Skeletal muscle tissue (tissue), 4 donors: ENCODE data around the gene GRPEL1. TPM values are rescaled to one million over a fixed set of nuclear protein-coding genes. Genes with fewer than 3 reads are reported as not detected.

Experiments
- H3K27ac ChIP-seq: one replicate; pipeline ENCODE4 v1.7.0; 2013; ENCODE audit warnings: mild to moderate bottlenecking, low read depth, low read length, inconsistent platforms
- H3K27me3 ChIP-seq, 3 donors: one replicate each; pipeline ENCODE4 v1.7.0; 2013; ENCODE audit warnings: low read length in 3 of 3; ENCODE audit not compliant: control insufficient read depth in 3 of 3, insufficient read depth in 3 of 3
- H3K36me3 ChIP-seq, 3 donors: one replicate each; pipeline ENCODE4 v1.7.0; 2013; ENCODE audit warnings: low read length in 3 of 3; ENCODE audit not compliant: control insufficient read depth in 3 of 3, insufficient read depth in 3 of 3
- H3K4me1 ChIP-seq, 3 donors: one replicate each; pipeline ENCODE4 v1.7.0; 2013; ENCODE audit warnings: low read length in 3 of 3, mild to moderate bottlenecking in 3 of 3; ENCODE audit not compliant: control insufficient read depth in 3 of 3, insufficient read depth in 3 of 3
- H3K4me3 ChIP-seq, 3 donors: one replicate each; pipeline ENCODE4 v1.7.0; 2013; ENCODE audit warnings: low read length in 3 of 3
- H3K9ac ChIP-seq, 3 donors: one replicate each; pipeline ENCODE4 v1.7.0; 2013; ENCODE audit warnings: low read length in 3 of 3, mild to moderate bottlenecking in 3 of 3, moderate library complexity in 2 of 3, low read depth in 1 of 3
- H3K9me3 ChIP-seq, 3 donors: one replicate each; pipeline ENCODE4 v1.7.0; 2013; ENCODE audit warnings: low read length in 3 of 3; ENCODE audit not compliant: control insufficient read depth in 3 of 3
- total RNA-seq: library from RNA; depleted of rRNA; stranded (reverse); fragments of >200 nt; gene quantifications from one replicate; pipeline ENCODE4 v1.2.3, GENCODE V29; 2014
- donor health status: Osteomylitis.

Gene GRPEL1
- total RNA-seq, 1 donor from 2014 or later = 19.3 TPM

- Histone ChIP-seq H3K9ac (no peak overlapping the region), H3K27ac (no peak overlapping the region), H3K36me3 (peaks cover 27 to 61% (median 55%) of the 10 kb centered on the region in 3 donors)
These were observed 48.5 kb downstream of the GRPEL1 start for GRCh38 chr4:7019367-7019766.

GRCh38 chr4:7018281-7018680, 49.6 kb downstream of the GRPEL1 start:
- no peaks in the 10 kb centered on the region for H3K9me3 ChIP-seq

More at GRCh38 chr4:7019367-7019766, 48.5 kb downstream of the GRPEL1 start:
- Histone ChIP-seq H3K9me3 (no peaks in the 10 kb centered on the region), H3K27me3 (no peaks in the 10 kb centered on the region), H3K4me3 (no peak overlapping the region), H3K4me1 (peaks cover 0 to 10% (median 4%) of the 10 kb centered on the region in 3 donors)

DNA sequence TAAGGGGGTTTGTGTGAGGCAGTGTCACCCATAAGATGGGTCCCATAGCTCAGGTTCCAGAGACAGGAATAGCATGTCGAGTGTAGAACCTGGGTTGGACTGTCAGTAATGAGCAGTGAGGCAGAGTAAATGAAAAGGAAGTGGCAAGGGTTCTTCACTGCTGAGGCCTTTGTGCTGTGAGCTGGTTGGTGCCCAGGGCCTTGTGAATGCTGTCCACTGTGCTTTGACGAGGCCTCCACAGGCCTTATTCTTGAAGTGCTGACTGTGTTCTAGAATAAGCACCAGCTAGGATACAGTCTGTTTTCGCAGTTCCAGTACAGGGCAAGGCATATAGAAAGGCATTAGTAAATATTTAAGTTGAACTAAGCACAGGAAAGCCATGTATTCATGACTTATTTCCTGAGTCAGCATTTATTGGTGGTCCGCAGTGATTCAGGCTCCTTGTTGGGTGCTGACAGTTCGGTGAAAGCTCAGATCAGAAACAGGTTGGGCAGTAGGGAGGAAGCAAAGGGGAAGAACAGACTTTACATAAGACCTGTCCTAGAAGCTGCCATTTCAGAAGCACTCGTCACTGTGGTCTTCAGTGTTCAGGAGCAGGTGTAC, 50.3 kb downstream of the GRPEL1 start:
- Histone ChIP-seq H3K4me3 (no peak overlapping the region), H3K4me1 (peaks cover 0 to 10% (median 4%) of the 10 kb centered on the region in 3 donors), H3K27me3 (no peaks in the 10 kb centered on the region), H3K36me3 (peaks cover 27 to 62% (median 53%) of the 10 kb centered on the region in 3 donors), H3K27ac (no peak overlapping the region), H3K9me3 (no peaks in the 10 kb centered on the region), H3K9ac (no peak overlapping the region)

More at GRCh38 chr4:7018281-7018680, 49.6 kb downstream of the GRPEL1 start:
- H3K9ac ChIP-seq = no peak overlapping the region
- H3K36me3 ChIP-seq = peaks cover 28 to 59% (median 50%) of the 10 kb centered on the region in 3 donors
- H3K4me1 ChIP-seq = peaks cover 0 to 10% (median 4%) of the 10 kb centered on the region in 3 donors
- no peaks in the 10 kb centered on the region for H3K27me3 ChIP-seq
- no peak overlapping the region for H3K27ac ChIP-seq
- no peak overlapping the region for H3K4me3 ChIP-seq

- Histone ChIP-seq H3K27ac (no peak overlapping the region), H3K9ac (no peak overlapping the region), H3K4me1 (peaks cover 0 to 10% (median 4%) of the 10 kb centered on the region in 3 donors), H3K4me3 (no peak overlapping the region), H3K9me3 (no peaks in the 10 kb centered on the region), H3K36me3 (peaks cover 21 to 57% (median 55%) of the 10 kb centered on the region in 3 donors), H3K27me3 (no peaks in the 10 kb centered on the region)
These were observed 51.4 kb downstream of the GRPEL1 start for GRCh38 chr4:7016512-7016911.

GRCh38 chr4:7016086-7016485, 51.8 kb downstream of the GRPEL1 start:
- no peaks in the 10 kb centered on the region for H3K27me3 ChIP-seq
- peaks cover 21 to 57% (median 56%) of the 10 kb centered on the region in 3 donors for H3K36me3 ChIP-seq

GRCh38 chr4:7015383-7016035, 52.4 kb downstream of the GRPEL1 start:
- Histone ChIP-seq H3K9ac (no peak overlapping the region), H3K4me1 (peaks cover 0 to 13% (median 4%) of the 10 kb centered on the region in 3 donors), H3K36me3 (peaks cover 25 to 57% (median 56%) of the 10 kb centered on the region in 3 donors), H3K27me3 (no peaks in the 10 kb centered on the region), H3K9me3 (no peaks in the 10 kb centered on the region), H3K27ac (no peak overlapping the region), H3K4me3 (no peak overlapping the region)

More at GRCh38 chr4:7016086-7016485, 51.8 kb downstream of the GRPEL1 start:
- Histone ChIP-seq H3K4me3 (no peak overlapping the region), H3K27ac (no peak overlapping the region), H3K9ac (no peak overlapping the region), H3K9me3 (no peaks in the 10 kb centered on the region), H3K4me1 (peaks cover 0 to 10% (median 4%) of the 10 kb centered on the region in 3 donors)

GRCh38 chr4:7014815-7015214, 53.0 kb downstream of the GRPEL1 start:
- Histone ChIP-seq H3K9ac (no peak overlapping the region), H3K4me1 (peaks cover 4 to 20% (median 8%) of the 10 kb centered on the region in 3 donors), H3K9me3 (no peaks in the 10 kb centered on the region), H3K36me3 (peaks cover 27 to 59% (median 57%) of the 10 kb centered on the region in 3 donors), H3K27me3 (no peaks in the 10 kb centered on the region), H3K27ac (no peak overlapping the region), H3K4me3 (no peak overlapping the region)

GRCh38 chr4:7013175-7013574, 54.7 kb downstream of the GRPEL1 start:
- H3K9me3 ChIP-seq = no peaks in the 10 kb centered on the region
- peaks cover 23 to 59% (median 53%) of the 10 kb centered on the region in 3 donors for H3K36me3 ChIP-seq
- H3K27me3 ChIP-seq = no peaks in the 10 kb centered on the region
- peaks cover 10 to 33% (median 16%) of the 10 kb centered on the region in 3 donors for H3K4me1 ChIP-seq
- no peak overlapping the region for H3K9ac ChIP-seq
- no peak overlapping the region for H3K27ac ChIP-seq
- no peak overlapping the region for H3K4me3 ChIP-seq

GRCh38 chr4:7009564-7009963, 58.3 kb downstream of the GRPEL1 start:
- no peaks in the 10 kb centered on the region for H3K9me3 ChIP-seq
- peaks cover 17 to 36% (median 35%) of the 10 kb centered on the region in 3 donors for H3K36me3 ChIP-seq
- no peaks in the 10 kb centered on the region for H3K27me3 ChIP-seq
- H3K4me1 ChIP-seq = peaks cover 10 to 36% (median 20%) of the 10 kb centered on the region in 3 donors
- H3K4me3 ChIP-seq = peak overlapping the region in 1 of 3 donors; percentile 5
- H3K27ac ChIP-seq = peak overlapping the region; percentile 57
- peak overlapping the region in 2 of 3 donors; percentile 5 to 65 for H3K9ac ChIP-seq
